ENCODE data around the gene SYT5.

SYT5 gene

GRCh38 chr19:55137915-55138314, 42.2 kb downstream of the SYT5 start:
- DNase-seq: no peak
- H3K4me3 ChIP-seq: no peak overlapping the region
- intact Hi-C loops (cut with DNase I; ENCODE audit: low total_unique reads): no loop called here
- no peak overlapping the region for H3K27ac ChIP-seq
- H3K36me3 ChIP-seq: no peaks in the 10 kb centered on the region
- peaks cover 0 to 6% (median 0%) of the 10 kb centered on the region in 4 donors for H3K4me1 ChIP-seq
- peaks cover 0 to 95% of the 10 kb centered on the region in 2 donors for H3K27me3 ChIP-seq
- H3K9me3 ChIP-seq: no peaks in the 10 kb centered on the region
- TF ChIP-seq, protein P1, sequence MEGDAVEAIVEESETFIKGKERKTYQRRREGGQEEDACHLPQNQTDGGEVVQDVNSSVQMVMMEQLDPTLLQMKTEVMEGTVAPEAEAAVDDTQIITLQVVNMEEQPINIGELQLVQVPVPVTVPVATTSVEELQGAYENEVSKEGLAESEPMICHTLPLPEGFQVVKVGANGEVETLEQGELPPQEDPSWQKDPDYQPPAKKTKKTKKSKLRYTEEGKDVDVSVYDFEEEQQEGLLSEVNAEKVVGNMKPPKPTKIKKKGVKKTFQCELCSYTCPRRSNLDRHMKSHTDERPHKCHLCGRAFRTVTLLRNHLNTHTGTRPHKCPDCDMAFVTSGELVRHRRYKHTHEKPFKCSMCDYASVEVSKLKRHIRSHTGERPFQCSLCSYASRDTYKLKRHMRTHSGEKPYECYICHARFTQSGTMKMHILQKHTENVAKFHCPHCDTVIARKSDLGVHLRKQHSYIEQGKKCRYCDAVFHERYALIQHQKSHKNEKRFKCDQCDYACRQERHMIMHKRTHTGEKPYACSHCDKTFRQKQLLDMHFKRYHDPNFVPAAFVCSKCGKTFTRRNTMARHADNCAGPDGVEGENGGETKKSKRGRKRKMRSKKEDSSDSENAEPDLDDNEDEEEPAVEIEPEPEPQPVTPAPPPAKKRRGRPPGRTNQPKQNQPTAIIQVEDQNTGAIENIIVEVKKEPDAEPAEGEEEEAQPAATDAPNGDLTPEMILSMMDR (IDR thresholded peaks at IDR 0.05): no peak

DNA sequence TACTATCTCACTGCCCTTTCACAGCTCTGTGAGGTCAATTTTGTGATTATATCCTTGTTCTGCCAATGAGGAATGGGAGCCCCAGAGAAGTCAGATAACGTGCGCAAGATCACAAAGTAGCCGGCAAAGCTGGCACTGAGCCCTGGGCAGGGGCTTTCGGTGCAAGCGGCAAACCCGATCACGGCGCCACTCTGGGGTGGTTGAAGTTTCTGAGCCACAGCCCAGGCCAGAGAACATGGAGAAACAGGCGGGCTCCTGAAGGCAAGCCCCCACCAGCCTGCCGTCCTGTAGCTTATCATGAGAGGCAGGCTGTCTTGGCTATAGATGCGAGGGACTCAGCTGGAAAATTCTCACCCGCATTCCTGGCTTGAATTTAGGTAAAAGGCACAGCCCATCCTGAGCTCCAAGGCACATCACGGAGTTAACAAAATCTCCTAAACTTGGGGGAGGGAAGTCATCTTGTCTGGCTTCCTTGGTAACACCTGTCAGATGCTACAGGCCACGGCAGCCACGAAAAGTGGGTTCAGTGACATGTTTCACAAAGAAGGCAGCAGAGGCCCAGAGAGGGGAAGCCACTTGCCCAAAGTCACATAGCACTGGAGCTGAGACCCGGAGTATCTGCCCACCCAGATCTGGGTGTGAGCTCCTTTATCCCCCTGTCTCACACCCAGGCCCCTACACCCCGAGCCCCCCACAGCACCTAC, 43.5 kb downstream of the SYT5 start:
- Histone ChIP-seq H3K36me3 (no peaks in the 10 kb centered on the region), H3K27me3 (peaks cover 0 to 90% of the 10 kb centered on the region in 2 donors), H3K9me3 (no peaks in the 10 kb centered on the region), H3K4me3 (no peak overlapping the region), H3K27ac (no peak overlapping the region), H3K4me1 (peaks cover 0 to 5% (median 0%) of the 10 kb centered on the region in 4 donors)
- intact Hi-C loops (cut with DNase I; ENCODE audit: low total_unique reads): no loop called here
- no peak for DNase-seq
- TF ChIP-seq, protein P1 (IDR thresholded peaks at IDR 0.05): no peak

DNA sequence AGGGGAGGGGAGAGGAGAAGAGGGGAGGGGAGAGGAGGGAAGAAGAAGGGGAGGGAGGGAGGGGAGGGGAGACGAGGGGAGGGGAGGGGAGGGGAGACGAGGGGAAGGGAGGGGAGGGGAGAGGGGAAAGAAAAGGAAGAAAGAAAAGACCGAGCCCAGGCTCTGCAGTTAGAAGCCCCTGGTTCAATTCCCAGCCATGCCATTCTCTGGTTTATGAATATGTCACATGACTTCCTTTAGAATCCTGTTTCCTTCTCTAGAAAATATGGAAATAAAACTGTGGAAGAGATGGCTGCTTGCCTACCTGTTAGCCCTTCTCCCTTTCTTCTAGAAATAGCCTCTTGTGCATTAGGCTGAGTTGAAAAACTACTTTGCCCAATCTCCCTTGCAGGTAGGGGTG, 45.4 kb downstream of the SYT5 start:
- Histone ChIP-seq H3K27me3 (peaks cover 0 to 85% of the 10 kb centered on the region in 2 donors), H3K36me3 (no peaks in the 10 kb centered on the region), H3K4me3 (no peak overlapping the region), H3K27ac (no peak overlapping the region), H3K4me1 (no peaks in the 10 kb centered on the region), H3K9me3 (no peaks in the 10 kb centered on the region)
- intact Hi-C loops (cut with DNase I; ENCODE audit: low total_unique reads): no loop called here
- TF ChIP-seq, protein P1 (IDR thresholded peaks at IDR 0.05): no peak
- no peak for DNase-seq

- no peak overlapping the region for H3K27ac ChIP-seq
- intact Hi-C loops (cut with DNase I; ENCODE audit: low total_unique reads): no loop called here
- DNase-seq: no peak
- peaks cover 0 to 86% of the 10 kb centered on the region in 2 donors for H3K27me3 ChIP-seq
- no peaks in the 10 kb centered on the region for H3K36me3 ChIP-seq
- H3K4me1 ChIP-seq: no peaks in the 10 kb centered on the region
- H3K4me3 ChIP-seq: no peak overlapping the region
- TF ChIP-seq, protein P1 (IDR thresholded peaks at IDR 0.05): no peak
- no peaks in the 10 kb centered on the region for H3K9me3 ChIP-seq
Observed at GRCh38 chr19:55133639-55134444, 46.2 kb downstream of the SYT5 start.

DNA sequence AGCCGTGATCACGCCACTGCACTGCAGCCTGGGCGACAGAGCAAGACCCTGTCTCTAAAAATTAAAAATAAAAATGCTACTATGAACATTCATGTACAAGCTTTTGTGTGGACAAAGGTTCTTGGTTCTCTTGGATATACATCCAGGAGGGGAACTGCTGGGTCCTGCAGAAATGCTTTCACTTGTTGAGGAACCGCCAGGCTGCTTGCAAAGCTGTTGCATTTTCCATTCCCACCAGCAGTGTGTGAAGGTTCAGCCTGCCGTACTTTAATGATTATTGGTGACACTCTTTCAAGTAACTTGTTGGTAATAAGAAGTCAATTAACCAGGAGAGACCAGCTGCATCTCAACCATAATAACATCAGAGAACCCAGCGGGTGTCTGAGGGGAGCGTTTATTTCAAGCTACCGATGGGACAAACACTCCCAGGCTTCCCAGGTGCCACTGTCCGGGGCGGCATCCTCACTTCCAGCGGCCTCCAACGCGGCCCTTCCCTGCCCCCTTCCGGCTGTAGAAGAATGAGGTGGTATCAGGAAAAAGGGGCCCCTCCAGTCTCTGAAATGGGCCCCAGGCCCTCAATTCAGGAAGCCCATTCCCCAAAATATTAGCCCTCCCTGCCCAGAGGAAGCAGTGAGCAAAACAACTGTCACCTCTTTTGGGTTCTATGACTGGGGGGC, 47.5 kb downstream of the SYT5 start:
- intact Hi-C loops (cut with DNase I; ENCODE audit: low total_unique reads): no loop called here
- TF ChIP-seq, protein P1 (IDR thresholded peaks at IDR 0.05): no peak
- H3K27ac ChIP-seq: no peak overlapping the region
- no peaks in the 10 kb centered on the region for H3K9me3 ChIP-seq
- no peaks in the 10 kb centered on the region for H3K4me1 ChIP-seq
- H3K36me3 ChIP-seq: no peaks in the 10 kb centered on the region
- peaks cover 0 to 73% of the 10 kb centered on the region in 2 donors for H3K27me3 ChIP-seq
- H3K4me3 ChIP-seq: no peak overlapping the region
- DNase-seq: no peak
